OCI-LY3 (cell line): ENCODE measurements around the gene SPDYC.

Experiments used
- CTCF ChIP-seq: fragments of 200-600, 300-600 bp; sonication (generic); IDR thresholded peaks from 2 replicates; pipeline ENCODE4 v1.5.1; 2014; ENCODE audit warnings: antibody characterized with exemption, low read length, low read depth
- EZH2phosphoT487 ChIP-seq: fragments of 200-600 bp; shearing (Covaris generic); IDR thresholded peaks from 2 replicates; pipeline ENCODE4 v1.6.1; 2018; ENCODE audit warnings: antibody characterized with exemption, mixed run types, low read depth

GRCh38 chr11:65187971-65188461 lies 18.0 kb downstream of the SPDYC start:
- TF ChIP-seq CTCF (no peak), EZH2phosphoT487 (no peak)
